Fibroblast of lung (primary cell): ENCODE results near the gene RSPH1. TPM values are rescaled to one million over a fixed set of nuclear protein-coding genes. Genes with fewer than 3 reads are reported as not detected.
A peak's percentile ranks its signal among the peaks of the same experiment; 100 is the strongest.

Experiments used
- DNase-seq, 2 donors: peaks; one replicate each; pipeline versions ENCODE4 v3.0.0 to v3.0.0-alpha.2; 2010; ENCODE audit warnings: low read depth in 2 of 2
- H2AFZ ChIP-seq: 2 replicates; pipeline ENCODE4 v1.5.1; 2012; ENCODE audit warnings: low read length, control low read depth, inconsistent platforms
- H3K27ac ChIP-seq: 2 replicates; pipeline ENCODE4 v1.5.1; 2011; ENCODE audit warnings: low read length, control low read depth; ENCODE audit not compliant: insufficient read depth
- H3K27me3 ChIP-seq: 2 replicates; pipeline ENCODE4 v1.5.1; 2011; ENCODE audit warnings: mild to moderate bottlenecking, low read length; ENCODE audit not compliant: control insufficient read depth, insufficient read depth
- H3K36me3 ChIP-seq: 2 replicates; pipeline ENCODE4 v1.5.1; 2011; ENCODE audit warnings: low read length; ENCODE audit not compliant: control insufficient read depth, insufficient read depth
- H3K4me1 ChIP-seq: 2 replicates; pipeline ENCODE4 v1.5.1; 2011; ENCODE audit warnings: low read length; ENCODE audit not compliant: control insufficient read depth, insufficient read depth; ENCODE audit errors: extremely low read depth
- H3K4me2 ChIP-seq: 2 replicates; pipeline ENCODE4 v1.5.1; 2011; ENCODE audit warnings: low read length, control low read depth; ENCODE audit not compliant: insufficient read depth; ENCODE audit errors: extremely low read depth
- H3K4me3 ChIP-seq, 4 experiments: fragments of 200-600 bp in 1 of 4; sonication (generic) in 1 of 4; replicated peaks in 1 of 4; 2 replicates each; pipeline ENCODE4 v1.5.1; 2011 to 2016; ENCODE audit warnings: low read length in 4 of 4, low read depth in 3 of 4, mild to moderate bottlenecking in 3 of 4, control low read depth in 2 of 4, inconsistent platforms in 1 of 4, mixed read lengths in 1 of 4; ENCODE audit not compliant: insufficient read depth in 1 of 4; ENCODE audit errors: control extremely low read depth in 1 of 4
- H3K79me2 ChIP-seq: 2 replicates; pipeline ENCODE4 v1.5.1; 2012; ENCODE audit warnings: mild to moderate bottlenecking, low read length, inconsistent platforms; ENCODE audit not compliant: control insufficient read depth, insufficient read depth
- H3K9ac ChIP-seq: 2 replicates; pipeline ENCODE4 v1.5.1; 2011; ENCODE audit warnings: mild to moderate bottlenecking, low read length, control low read depth; ENCODE audit not compliant: insufficient read depth
- H3K9me3 ChIP-seq: 2 replicates; pipeline ENCODE4 v1.5.1; 2012; ENCODE audit warnings: low read depth, low read length; ENCODE audit not compliant: control insufficient read depth, insufficient read depth
- H4K20me1 ChIP-seq: 2 replicates; pipeline ENCODE4 v1.5.1; 2011; ENCODE audit warnings: low read length; ENCODE audit not compliant: control insufficient read depth, insufficient read depth; ENCODE audit errors: extremely low read depth
- CTCF ChIP-seq, 2 donors: IDR thresholded peaks in 1 of 2; conservative IDR thresholded peaks in 1 of 2; 1 replicate in 1 of 2; 2 replicates in 1 of 2; pipeline ENCODE4 v1.5.1; 2011 to 2012; ENCODE audit warnings: low read length in 2 of 2, control low read depth in 1 of 2, inconsistent platforms in 1 of 2, low read depth in 1 of 2, mild to moderate bottlenecking in 1 of 2
- EZH2 ChIP-seq: IDR thresholded peaks from 2 replicates; pipeline ENCODE4 v1.5.1; 2012; ENCODE audit warnings: low read length, control low read depth, mild to moderate bottlenecking; ENCODE audit errors: missing control alignments
- polyA plus RNA-seq, 2 donors: library from polyadenylated mRNA; depleted of rRNA in 1 of 2; stranded (reverse) in 1 of 2; unstranded in 1 of 2; fragments of >200 nt; gene quantifications; 2 replicates each; pipeline ENCODE4 v1.2.1, GENCODE V29; 2011 to 2012; ENCODE audit warnings: missing spikeins in 1 of 2
- total RNA-seq: library from RNA; depleted of rRNA; stranded (reverse); fragments of >200 nt; gene quantifications from 2 replicates; pipeline ENCODE4 v1.2.1, GENCODE V29; 2014

Gene RSPH1
- total and polyA plus RNA-seq, 2 donors (not counting 1 experiment from before 2014, with no cell fraction given): not detected

- Histone ChIP-seq H3K36me3 (no peaks in the 10 kb centered on the region), H3K9me3 (no peaks in the 10 kb centered on the region), H3K27ac (no peak overlapping the region), H3K4me2 (no peak overlapping the region), H3K79me2 (no peaks in the 10 kb centered on the region), H3K4me3 (no peak overlapping the region), H4K20me1 (no peaks in the 10 kb centered on the region), H3K27me3 (no peaks in the 10 kb centered on the region), H2AFZ (no peak overlapping the region), H3K4me1 (no peaks in the 10 kb centered on the region), H3K9ac (no peak overlapping the region)
- TF ChIP-seq EZH2: no peak
- TF ChIP-seq CTCF (conservative IDR thresholded peaks at IDR 0.05 in 1 of 2, IDR thresholded peaks at IDR 0.05 in 1 of 2; ENCODE audit: low read depth in 1 of 2, low read length in 2 of 2): no peak
- DNase-seq: no peak
Observed at GRCh38 chr21:42475526-42476387, 20.3 kb downstream of the RSPH1 start.

- Histone ChIP-seq H3K79me2 (no peaks in the 10 kb centered on the region), H3K4me1 (no peaks in the 10 kb centered on the region), H3K36me3 (no peaks in the 10 kb centered on the region), H3K27ac (no peak overlapping the region), H4K20me1 (no peaks in the 10 kb centered on the region), H3K4me2 (no peak overlapping the region), H2AFZ (no peak overlapping the region), H3K9ac (no peak overlapping the region), H3K4me3 (no peak overlapping the region), H3K27me3 (no peaks in the 10 kb centered on the region), H3K9me3 (no peaks in the 10 kb centered on the region)
- TF ChIP-seq CTCF (conservative IDR thresholded peaks at IDR 0.05 in 1 of 2, IDR thresholded peaks at IDR 0.05 in 1 of 2; ENCODE audit: low read depth in 1 of 2, low read length in 2 of 2): no peak
- no peak for DNase-seq
Observed at GRCh38 chr21:42475036-42475435, 21.0 kb downstream of the RSPH1 start.

- H2AFZ ChIP-seq: no peak overlapping the region
- H3K27me3 ChIP-seq: no peaks in the 10 kb centered on the region
- H3K36me3 ChIP-seq: no peaks in the 10 kb centered on the region
- no peaks in the 10 kb centered on the region for H3K4me1 ChIP-seq
- H3K9ac ChIP-seq: no peak overlapping the region
- H3K4me3 ChIP-seq: no peak overlapping the region
- no peak overlapping the region for H3K27ac ChIP-seq
- no peak overlapping the region for H3K4me2 ChIP-seq
- no peaks in the 10 kb centered on the region for H3K79me2 ChIP-seq
- DNase-seq: peak in 1 of 2 donors; percentile 5
- TF ChIP-seq CTCF (conservative IDR thresholded peaks at IDR 0.05 in 1 of 2, IDR thresholded peaks at IDR 0.05 in 1 of 2; ENCODE audit: low read depth in 1 of 2, low read length in 2 of 2): no peak
- TF ChIP-seq EZH2: no peak
- H3K9me3 ChIP-seq: no peaks in the 10 kb centered on the region
- H4K20me1 ChIP-seq: no peaks in the 10 kb centered on the region
Observed at GRCh38 chr21:42474043-42474831, 21.8 kb downstream of the RSPH1 start.
